HG02885 (cell line): ENCODE measurements around the gene RALGAPA2.

Experiments
- ATAC-seq: cut with Tn5 transposase; IDR thresholded peaks from one replicate; pipeline ENCODE4 v1.9.1; 2021; ENCODE audit warnings: mild to moderate bottlenecking; ENCODE audit not compliant: unreplicated experiment, poor library complexity

Gene RALGAPA2

DNA sequence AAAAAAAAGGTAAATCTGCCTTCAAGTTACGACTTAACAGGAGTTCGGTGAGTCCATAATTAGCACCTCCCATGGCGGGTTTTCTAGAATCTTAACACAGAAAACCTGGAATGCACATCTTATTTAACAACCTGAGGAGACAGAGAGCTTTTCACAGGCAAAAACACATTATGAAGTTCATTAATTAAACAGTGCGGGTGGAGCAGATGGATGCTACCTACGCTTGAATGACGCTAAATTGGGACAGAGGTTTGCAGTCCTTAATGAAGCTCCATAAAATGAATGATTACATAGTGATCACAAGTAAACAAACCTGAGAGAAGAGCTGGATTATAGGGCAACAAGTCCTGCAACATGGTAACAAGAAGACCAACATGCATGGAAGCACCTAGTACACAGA, 263.6 kb downstream of the RALGAPA2 start:
- ATAC-seq: no peak

DNA sequence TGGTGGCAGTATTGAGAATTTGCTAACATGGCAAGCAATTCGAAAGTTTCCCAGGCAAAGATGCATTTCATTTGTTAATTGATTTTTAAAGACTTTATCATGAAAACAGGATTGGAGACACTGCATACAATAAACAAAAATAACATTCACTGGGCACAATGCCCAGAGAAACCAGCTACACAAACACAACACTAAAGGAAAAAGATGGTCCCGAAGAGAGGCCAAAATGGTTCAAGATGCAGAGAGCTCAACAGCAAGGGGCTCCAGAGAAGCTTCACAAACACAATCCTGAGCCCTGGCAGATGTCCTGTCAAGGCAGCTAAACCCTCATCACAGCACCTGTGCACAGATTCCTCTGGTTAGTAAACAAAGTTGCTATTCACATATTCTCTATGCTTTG, 265.2 kb downstream of the RALGAPA2 start:
- no peak for ATAC-seq

DNA sequence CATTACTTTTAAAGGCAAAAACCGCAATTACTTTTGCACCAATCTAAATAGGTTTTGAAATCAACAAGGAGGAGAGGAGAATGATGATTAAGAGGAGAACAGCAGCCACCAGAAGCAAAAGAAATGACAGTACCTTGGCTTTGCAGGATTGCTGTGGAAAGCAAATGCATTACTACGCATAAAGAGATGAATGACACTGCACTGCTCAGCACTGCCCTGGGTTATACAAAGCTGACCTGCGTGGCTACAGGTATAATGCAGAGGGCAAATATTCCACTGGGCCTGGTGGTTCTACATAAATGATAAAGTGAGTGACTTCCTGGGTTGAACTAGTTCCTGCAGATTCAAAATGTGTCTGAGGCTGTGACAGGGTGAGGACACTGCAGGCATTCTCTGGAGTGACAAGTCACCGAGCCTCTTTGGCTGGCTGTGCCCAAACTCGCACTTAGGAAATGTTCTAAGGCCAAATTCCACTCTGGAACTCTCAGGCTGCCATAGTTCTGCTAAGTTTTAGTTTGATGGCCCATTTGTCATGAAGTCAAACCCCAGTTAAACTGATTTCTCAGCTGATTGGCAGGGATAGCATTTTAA, 265.9 kb downstream of the RALGAPA2 start:
- no peak for ATAC-seq

DNA sequence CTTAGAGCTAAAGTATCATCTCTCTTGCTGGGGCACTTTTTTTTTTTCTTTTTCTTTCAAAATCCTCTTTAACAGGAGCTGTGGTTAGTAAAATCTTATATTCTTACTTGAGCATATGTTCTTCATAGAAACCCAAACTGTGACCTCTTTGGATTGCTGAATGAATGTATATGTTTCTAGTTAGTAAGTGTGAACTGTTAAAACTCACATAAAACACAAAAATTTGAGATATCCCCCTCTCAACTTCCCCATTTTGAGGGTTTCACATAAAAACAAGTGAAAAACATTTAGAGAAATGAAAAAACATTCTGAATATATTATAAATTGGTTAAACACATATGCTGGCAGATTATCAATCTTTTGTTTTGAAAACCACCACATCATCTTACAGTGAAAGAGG, 266.4 kb downstream of the RALGAPA2 start:
- no peak for ATAC-seq

DNA sequence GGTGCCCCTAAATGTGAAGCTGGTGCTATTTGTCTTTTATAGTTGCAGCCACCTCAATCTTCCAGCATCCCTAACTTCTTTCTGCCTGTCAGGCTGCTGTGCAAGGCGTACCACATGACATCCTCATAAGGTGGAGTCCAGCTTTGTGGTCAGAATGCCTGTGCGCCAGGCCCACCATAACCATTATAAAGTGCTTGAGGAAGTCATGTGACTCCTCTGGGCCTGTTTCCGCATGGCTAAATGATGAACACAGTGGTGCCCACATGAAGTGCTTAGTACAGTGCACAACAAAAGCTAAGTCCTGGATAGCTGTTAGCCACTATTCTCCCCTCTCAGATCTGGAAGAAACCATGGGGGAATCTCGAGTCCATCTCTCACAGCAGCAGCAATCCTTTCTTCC, 268.9 kb downstream of the RALGAPA2 start:
- ATAC-seq: no peak

DNA sequence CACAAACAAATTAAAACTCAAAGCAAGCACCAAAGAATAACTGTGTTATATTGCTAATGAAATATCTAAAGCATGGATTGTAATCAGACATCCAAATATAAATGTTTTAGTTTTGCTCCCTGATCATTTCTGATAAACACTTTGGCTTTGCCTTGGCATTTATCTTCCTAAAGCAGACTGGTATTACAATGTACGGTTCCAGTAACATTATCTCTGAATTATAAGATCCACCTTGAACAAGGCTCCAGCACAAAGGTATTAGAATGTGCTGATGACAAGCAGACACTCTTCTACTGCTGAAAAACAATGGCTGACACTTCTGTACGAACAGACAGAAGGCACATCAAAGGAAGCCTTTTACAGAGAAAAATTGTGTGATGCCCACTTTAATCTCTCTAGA, 270.0 kb downstream of the RALGAPA2 start:
- no peak for ATAC-seq

DNA sequence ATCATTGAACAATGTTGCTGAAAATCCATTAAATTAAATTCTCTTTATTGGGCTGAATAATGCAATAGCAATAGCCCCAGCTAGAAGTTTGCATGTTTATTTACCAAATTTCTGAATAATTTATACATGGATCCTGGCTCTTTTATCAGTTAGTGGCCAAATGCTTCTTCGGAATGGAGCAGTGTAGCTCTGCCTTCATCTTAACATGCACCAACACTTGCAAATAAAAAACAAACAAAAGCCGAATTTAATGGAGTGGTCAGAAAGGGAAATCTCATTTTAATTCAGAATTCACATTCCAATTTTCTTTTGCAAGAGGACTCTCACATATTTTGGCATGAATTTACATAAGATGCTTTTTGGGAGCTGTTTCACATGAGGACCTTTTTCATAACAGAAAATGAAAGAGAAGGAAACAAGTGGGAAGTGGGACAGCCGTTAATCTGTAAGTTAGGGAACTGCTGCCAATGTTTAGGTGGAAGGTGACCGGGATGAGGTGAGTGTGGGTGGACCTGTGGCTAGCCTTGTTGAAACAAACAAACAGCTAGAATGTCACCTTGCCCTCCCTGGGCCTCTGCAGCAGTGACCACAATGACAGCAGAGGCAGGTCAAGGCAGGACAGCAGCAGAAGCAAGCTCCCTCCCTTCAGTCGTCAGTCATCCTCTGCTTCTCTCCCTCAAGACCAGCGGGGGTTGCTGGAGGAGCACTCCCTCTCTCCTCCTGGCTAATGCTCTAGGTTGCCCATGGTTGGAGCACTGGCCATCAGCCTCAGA, 271.4 kb downstream of the RALGAPA2 start:
- no peak for ATAC-seq

DNA sequence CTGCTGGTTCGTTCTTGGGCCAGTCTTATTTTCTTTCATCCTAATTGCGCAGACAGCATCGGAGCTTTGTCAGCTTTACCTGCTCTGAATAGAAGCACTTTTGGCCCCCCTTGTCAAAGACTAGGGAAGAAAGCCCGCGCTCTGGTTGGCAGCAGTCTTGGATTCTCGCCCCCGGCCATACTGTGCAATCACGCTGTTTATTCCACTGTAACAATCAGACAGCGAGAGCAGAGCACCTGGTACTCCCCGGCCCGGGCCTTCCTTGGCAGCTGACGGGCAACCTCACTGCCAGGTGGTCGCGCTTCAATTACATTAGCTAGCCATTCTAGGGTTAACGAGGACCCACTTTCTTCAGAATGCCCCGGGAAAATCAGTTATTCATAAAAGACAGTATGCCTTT, 272.0 kb downstream of the RALGAPA2 start:
- ATAC-seq: no peak

DNA sequence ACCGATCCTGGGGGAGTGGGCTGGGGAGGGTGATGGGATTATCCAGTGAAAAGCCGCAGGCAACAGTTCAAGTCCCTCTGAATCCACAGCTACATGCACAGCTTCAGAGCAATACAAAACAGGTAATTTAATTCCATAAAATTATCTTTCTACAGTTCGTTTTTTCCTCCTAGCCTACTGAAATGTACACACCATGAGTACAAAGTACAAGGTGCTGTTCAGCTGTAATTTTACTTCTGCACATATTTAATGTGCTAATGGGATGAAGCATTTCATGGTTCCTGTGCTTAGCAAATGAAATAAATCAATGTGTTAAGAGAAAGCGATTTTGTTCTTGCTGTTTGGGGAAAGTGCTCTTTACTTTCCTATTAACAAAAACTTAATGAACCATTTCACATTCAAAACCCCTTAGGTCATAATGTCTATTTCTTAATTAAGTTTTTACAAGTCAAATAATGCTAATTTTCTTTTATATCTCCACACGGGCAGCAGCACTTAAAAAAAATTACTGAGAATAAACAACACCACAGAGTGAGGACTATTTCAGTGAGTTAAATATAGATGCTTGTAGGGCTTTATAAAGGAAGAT, 272.7 kb downstream of the RALGAPA2 start:
- ATAC-seq: no peak

DNA sequence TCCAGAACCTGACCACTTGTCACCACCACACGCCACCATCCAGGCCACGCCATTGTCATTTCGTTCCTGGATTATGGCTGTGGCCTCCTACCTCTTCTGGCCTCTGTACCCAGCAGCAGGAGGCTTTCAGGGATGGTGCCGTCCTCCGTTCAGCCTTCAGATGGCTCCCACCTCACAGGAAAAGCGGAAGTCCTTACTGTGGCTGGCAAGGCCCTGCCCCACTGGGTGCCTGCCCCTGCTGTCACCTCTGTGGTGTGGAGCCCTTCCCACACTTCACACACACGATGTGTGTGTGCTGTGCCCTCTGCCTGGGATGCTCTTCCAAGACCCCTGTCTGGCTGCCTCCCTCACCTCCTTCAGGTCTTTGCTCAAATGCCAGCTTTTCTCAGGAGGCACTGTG, 275.1 kb downstream of the RALGAPA2 start:
- no peak for ATAC-seq

DNA sequence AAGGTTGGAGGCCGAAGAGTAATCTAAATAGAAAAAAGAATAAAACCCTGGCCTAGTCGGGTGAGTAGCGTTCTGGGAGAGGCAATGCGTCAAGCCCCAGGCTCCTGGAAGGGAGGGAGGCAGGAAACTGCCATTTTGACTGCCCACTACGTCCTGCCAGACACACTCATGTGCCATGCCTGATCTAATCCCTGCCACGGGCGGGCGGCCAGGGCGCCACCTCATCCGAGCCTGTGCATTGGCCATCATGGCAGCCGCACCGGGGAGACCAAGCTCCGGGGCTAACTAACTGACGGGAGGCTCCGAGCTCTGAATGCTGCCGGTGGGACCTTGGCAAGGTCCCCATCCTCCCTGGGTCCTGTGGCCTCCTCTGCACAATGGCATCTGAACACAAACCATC, 275.8 kb downstream of the RALGAPA2 start:
- no peak for ATAC-seq

DNA sequence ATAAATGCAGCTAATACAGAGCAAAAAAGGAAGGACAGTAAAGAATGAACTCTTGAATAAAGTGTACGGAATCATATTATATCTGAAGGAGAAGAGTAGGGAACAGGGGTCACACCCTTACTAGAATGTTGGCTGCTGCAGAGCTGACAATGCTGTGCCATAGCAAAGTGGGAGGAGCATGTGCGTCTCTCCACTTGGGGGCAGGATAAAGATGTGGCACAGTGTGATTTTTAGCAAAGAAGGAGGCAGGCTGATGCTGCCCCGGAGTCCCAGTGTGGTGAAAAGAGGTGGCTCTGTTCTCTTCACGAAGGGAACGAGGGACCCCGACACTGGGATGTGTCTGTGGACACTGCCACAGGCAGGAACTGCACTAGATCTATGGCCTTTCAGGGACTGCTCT, 277.0 kb downstream of the RALGAPA2 start:
- ATAC-seq: no peak

DNA sequence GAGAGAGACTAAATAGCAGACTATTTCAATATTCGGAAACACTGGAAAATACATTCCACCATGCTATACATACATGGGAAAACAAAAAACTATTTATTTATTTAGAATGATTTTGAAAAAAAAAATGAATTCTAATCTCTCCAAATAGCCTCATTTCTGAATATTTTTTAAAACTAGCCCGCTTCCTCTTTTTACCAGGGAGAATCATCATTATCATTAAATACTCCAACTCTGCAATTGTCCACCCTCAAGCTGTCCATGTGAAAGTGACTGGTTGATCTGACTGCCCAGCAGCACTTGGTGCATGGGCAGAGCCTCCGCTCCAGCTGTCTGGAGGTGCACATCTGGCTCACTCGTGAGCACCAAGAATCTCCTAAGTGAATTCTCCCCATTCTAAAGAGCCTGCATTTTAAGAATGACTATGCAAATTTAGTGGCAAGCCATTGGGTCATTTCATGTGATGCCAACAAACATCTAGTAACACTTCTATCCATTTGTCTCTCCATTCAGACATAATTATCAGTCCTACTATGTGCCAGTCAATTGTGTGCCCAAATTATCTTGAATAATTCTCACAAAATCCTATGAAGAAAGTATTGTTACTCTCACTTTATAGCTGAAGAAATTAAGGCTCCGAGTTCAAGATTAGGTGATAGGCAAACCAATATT, 279.7 kb downstream of the RALGAPA2 start:
- ATAC-seq: no peak

DNA sequence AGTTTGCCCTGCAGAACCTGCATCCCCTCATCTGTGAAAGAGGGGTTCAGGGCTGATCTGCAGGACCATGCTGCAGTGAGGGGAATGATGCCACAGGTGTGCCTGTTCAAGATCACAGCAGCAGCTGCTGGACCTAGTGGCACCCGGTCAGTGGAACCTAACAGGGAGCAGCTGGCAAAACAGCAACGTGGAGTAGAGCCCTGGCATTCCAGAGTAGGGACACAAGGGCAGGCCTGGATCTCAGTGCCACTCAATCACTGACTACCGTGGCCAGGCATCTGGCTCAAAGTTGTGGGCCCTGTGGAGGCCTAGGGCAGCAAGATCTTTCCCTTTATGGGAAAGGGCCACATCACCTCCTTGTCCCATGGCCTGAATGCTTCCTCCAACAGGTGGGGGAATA, 282.4 kb downstream of the RALGAPA2 start:
- ATAC-seq: no peak

DNA sequence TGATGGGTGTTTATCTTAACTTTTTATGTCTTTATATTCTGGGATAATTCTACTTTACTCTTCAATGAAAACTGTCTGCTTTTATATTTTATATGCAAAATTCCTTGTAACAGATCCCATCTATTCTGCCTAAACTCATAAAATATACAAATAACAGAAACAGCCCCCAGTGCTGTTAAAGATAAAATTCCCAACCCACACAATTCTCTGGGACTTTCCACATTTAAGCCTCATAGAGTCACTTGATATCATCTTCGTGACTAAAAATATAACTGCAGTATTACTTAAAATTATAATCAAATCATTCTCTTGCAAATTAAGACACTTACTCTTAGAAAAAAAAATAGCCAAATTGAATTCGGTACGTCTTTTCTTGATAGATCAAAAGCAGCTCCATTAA, 284.4 kb downstream of the RALGAPA2 start:
- no peak for ATAC-seq

DNA sequence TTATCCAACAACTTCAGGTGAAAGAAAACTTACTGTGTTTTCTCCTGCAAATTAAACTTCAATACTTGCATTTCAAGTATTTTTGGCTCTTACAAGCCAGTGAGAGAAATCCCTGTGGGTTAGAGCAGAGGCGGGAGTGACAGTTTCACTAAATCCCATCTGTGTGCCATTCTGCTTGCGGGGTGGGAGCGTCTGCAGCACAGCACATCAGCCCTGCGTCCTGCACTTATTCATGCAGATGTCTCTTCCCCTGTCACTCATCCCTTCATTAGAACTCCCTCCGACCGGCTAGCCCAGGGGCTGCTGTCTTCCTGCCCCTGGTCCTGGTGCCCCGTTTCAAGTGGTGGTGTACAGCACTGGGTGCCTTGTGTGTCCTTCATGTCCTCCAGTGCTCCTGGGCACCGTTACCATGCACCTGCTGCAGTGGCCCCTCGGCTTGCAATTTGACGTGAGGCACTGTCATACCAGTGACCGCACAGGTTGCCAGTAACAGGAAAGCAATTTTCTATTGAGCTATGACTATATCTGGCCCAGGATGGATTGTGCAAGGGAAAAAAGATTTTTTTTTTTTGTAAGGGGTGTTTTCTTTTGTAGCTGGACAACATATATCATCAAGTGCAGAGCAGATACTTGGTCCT, 285.1 kb downstream of the RALGAPA2 start:
- no peak for ATAC-seq

DNA sequence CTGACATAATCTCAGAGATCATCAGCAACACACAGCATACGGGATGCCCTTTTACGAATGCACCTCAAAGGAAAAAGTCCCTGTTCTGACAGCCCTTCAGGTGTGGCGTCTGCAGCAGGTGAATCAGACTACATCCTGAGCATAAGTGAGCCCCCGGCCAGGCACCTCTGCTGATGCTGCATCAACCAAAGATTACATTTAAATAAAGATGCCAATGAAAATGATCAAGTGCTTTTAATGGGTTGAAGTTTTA, 285.9 kb downstream of the RALGAPA2 start:
- no peak for ATAC-seq

DNA sequence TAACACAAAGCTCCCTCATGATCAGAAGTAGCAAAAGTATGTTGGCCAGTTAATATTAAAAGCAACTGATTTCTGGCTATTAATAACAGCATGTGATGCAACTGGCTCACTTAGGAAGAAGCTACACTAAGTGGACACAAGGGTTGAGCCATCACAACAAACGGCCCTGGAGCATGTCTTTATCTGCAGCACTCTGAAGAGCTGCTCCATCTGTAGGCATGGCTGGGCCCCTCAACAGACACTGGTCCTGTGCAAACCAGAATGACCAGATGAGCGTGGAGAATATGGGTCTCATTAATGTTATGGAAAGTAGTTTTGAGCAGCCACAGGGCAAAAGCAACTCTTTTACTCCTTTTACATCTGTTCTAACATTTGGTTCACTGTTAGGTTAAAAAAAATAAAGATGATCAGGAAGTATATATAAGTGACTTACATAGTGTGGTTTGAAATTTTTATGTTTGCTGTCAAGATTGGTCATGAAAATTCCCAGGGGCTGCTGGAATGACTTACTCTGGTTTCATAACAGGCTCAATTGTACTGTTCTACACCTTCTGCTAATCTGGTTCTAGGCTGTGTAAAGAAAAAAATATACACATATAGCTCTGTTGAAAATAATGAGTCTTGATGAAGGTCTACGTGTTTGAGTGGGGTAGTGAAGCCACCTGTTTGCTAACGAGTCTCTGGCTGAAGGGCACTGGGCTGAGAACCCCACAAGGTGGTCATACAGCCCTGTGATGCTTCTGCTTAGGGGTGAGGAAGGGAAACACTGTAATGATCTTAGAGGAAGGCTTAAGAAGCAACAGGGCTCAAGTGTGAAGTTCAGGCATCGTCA, 286.4 kb downstream of the RALGAPA2 start:
- ATAC-seq: no peak

DNA sequence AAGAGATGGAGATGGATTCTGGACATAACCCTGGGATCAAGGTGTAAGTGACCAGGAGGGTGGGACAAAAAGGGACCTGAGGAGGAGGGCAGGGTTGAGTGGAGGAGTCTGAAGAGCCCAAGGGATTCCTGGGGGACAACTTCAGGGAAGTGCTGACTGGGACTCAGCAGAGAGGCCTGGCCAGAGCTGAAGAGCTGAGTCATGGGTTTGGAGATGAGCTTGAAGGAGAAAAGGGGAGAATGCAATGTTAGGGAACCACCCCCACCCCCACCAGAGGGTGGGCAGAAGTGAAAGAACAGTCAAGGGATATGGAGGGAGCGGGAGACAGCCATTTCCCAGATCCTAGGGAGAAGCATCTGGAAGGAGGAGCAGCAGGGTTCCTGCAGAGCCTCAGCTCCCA, 289.3 kb downstream of the RALGAPA2 start:
- no peak for ATAC-seq
